Skeletal muscle tissue (tissue), 4 donors: ENCODE data around the gene SLC8B1. TPM values are rescaled to one million over a fixed set of nuclear protein-coding genes. Genes with fewer than 3 reads are reported as not detected.

Experiments
- H3K27ac ChIP-seq: one replicate; pipeline ENCODE4 v1.7.0; 2013; ENCODE audit warnings: mild to moderate bottlenecking, low read depth, low read length, inconsistent platforms
- H3K27me3 ChIP-seq, 3 donors: one replicate each; pipeline ENCODE4 v1.7.0; 2013; ENCODE audit warnings: low read length in 3 of 3; ENCODE audit not compliant: control insufficient read depth in 3 of 3, insufficient read depth in 3 of 3
- H3K36me3 ChIP-seq, 3 donors: one replicate each; pipeline ENCODE4 v1.7.0; 2013; ENCODE audit warnings: low read length in 3 of 3; ENCODE audit not compliant: control insufficient read depth in 3 of 3, insufficient read depth in 3 of 3
- H3K4me1 ChIP-seq, 3 donors: one replicate each; pipeline ENCODE4 v1.7.0; 2013; ENCODE audit warnings: low read length in 3 of 3, mild to moderate bottlenecking in 3 of 3; ENCODE audit not compliant: control insufficient read depth in 3 of 3, insufficient read depth in 3 of 3
- H3K4me3 ChIP-seq, 3 donors: one replicate each; pipeline ENCODE4 v1.7.0; 2013; ENCODE audit warnings: low read length in 3 of 3
- H3K9ac ChIP-seq, 3 donors: one replicate each; pipeline ENCODE4 v1.7.0; 2013; ENCODE audit warnings: low read length in 3 of 3, mild to moderate bottlenecking in 3 of 3, moderate library complexity in 2 of 3, low read depth in 1 of 3
- H3K9me3 ChIP-seq, 3 donors: one replicate each; pipeline ENCODE4 v1.7.0; 2013; ENCODE audit warnings: low read length in 3 of 3; ENCODE audit not compliant: control insufficient read depth in 3 of 3
- total RNA-seq: library from RNA; depleted of rRNA; stranded (reverse); fragments of >200 nt; gene quantifications from one replicate; pipeline ENCODE4 v1.2.3, GENCODE V29; 2014
- donor health status: Osteomylitis.

SLC8B1 gene
- total RNA-seq, 1 donor from 2014 or later: 8.4 TPM

GRCh38 chr12:113298861-113299545 lies 35.9 kb downstream of the SLC8B1 start:
- Histone ChIP-seq H3K4me3 (peak overlapping the region in 2 of 3 donors; percentile 4 to 22), H3K9me3 (no peaks in the 10 kb centered on the region), H3K4me1 (peaks cover 27 to 32% (median 29%) of the 10 kb centered on the region in 3 donors), H3K9ac (peak overlapping the region; percentile 42 to 71 (median 57)), H3K27me3 (no peaks in the 10 kb centered on the region), H3K27ac (peak overlapping the region; percentile 85), H3K36me3 (peaks cover 29 to 54% (median 35%) of the 10 kb centered on the region in 3 donors)

- H3K36me3 ChIP-seq: peaks cover 33 to 57% (median 37%) of the 10 kb centered on the region in 3 donors
- no peaks in the 10 kb centered on the region for H3K27me3 ChIP-seq
- no peaks in the 10 kb centered on the region for H3K9me3 ChIP-seq
- peak overlapping the region in 2 of 3 donors; percentile 20 to 71 for H3K9ac ChIP-seq
- H3K4me1 ChIP-seq: peaks cover 27 to 32% (median 29%) of the 10 kb centered on the region in 3 donors
- H3K4me3 ChIP-seq: no peak overlapping the region
- H3K27ac ChIP-seq: peak overlapping the region; percentile 85
Observed at GRCh38 chr12:113298472-113298817, 36.5 kb downstream of the SLC8B1 start.

GRCh38 chr12:113297621-113298471 lies 37.1 kb downstream of the SLC8B1 start:
- H3K27ac ChIP-seq: peak overlapping the region; percentile 85
- H3K9ac ChIP-seq: peak overlapping the region in 1 of 3 donors; percentile 71
- H3K4me1 ChIP-seq: peaks cover 27 to 32% (median 29%) of the 10 kb centered on the region in 3 donors
- H3K4me3 ChIP-seq: no peak overlapping the region
- H3K36me3 ChIP-seq: peaks cover 39 to 63% (median 40%) of the 10 kb centered on the region in 3 donors
- H3K9me3 ChIP-seq: no peaks in the 10 kb centered on the region
- no peaks in the 10 kb centered on the region for H3K27me3 ChIP-seq

GRCh38 chr12:113297214-113297587 lies 37.7 kb downstream of the SLC8B1 start:
- Histone ChIP-seq H3K9me3 (no peaks in the 10 kb centered on the region), H3K9ac (peak overlapping the region in 1 of 3 donors; percentile 40), H3K36me3 (peaks cover 41 to 64% (median 43%) of the 10 kb centered on the region in 3 donors), H3K4me1 (peaks cover 27 to 32% (median 29%) of the 10 kb centered on the region in 3 donors), H3K4me3 (no peak overlapping the region), H3K27me3 (no peaks in the 10 kb centered on the region), H3K27ac (peak overlapping the region; percentile 17)

GRCh38 chr12:113296557-113297213 lies 38.2 kb downstream of the SLC8B1 start:
- Histone ChIP-seq H3K9ac (no peak overlapping the region), H3K27ac (peak overlapping the region; percentile 17), H3K36me3 (peaks cover 44 to 64% (median 46%) of the 10 kb centered on the region in 3 donors), H3K27me3 (no peaks in the 10 kb centered on the region), H3K4me1 (peaks cover 27 to 32% (median 29%) of the 10 kb centered on the region in 3 donors), H3K9me3 (no peaks in the 10 kb centered on the region), H3K4me3 (no peak overlapping the region)

GRCh38 chr12:113295886-113296556 lies 38.9 kb downstream of the SLC8B1 start:
- Histone ChIP-seq H3K36me3 (peaks cover 48 to 68% (median 53%) of the 10 kb centered on the region in 3 donors), H3K9ac (no peak overlapping the region), H3K9me3 (no peaks in the 10 kb centered on the region), H3K27ac (no peak overlapping the region), H3K27me3 (no peaks in the 10 kb centered on the region), H3K4me1 (peaks cover 27 to 32% (median 29%) of the 10 kb centered on the region in 3 donors), H3K4me3 (no peak overlapping the region)

- no peak overlapping the region for H3K9ac ChIP-seq
- H3K27ac ChIP-seq: no peak overlapping the region
- H3K36me3 ChIP-seq: peaks cover 77 to 86% (median 82%) of the 10 kb centered on the region in 3 donors
- no peak overlapping the region for H3K4me3 ChIP-seq
- H3K9me3 ChIP-seq: no peaks in the 10 kb centered on the region
- H3K4me1 ChIP-seq: peaks cover 7 to 9% (median 9%) of the 10 kb centered on the region in 3 donors
- H3K27me3 ChIP-seq: no peaks in the 10 kb centered on the region
Observed at GRCh38 chr12:113293100-113293499, 41.8 kb downstream of the SLC8B1 start.

GRCh38 chr12:113292547-113292946 lies 42.4 kb downstream of the SLC8B1 start:
- Histone ChIP-seq H3K4me1 (peaks cover 2 to 4% (median 3%) of the 10 kb centered on the region in 3 donors), H3K36me3 (peaks cover 82 to 92% (median 84%) of the 10 kb centered on the region in 3 donors), H3K9me3 (no peaks in the 10 kb centered on the region), H3K27me3 (no peaks in the 10 kb centered on the region), H3K27ac (no peak overlapping the region), H3K4me3 (no peak overlapping the region), H3K9ac (no peak overlapping the region)

GRCh38 chr12:113292091-113292490 lies 42.8 kb downstream of the SLC8B1 start:
- Histone ChIP-seq H3K4me3 (no peak overlapping the region), H3K27ac (no peak overlapping the region), H3K27me3 (no peaks in the 10 kb centered on the region), H3K36me3 (peaks cover 87 to 96% (median 88%) of the 10 kb centered on the region in 3 donors), H3K9me3 (no peaks in the 10 kb centered on the region), H3K9ac (no peak overlapping the region), H3K4me1 (no peaks in the 10 kb centered on the region)
